ENCODE measurements around the gene GNB1.
"Not testable (repeated sequence)": the region's sequence is repeated elsewhere in the genome, so short reads cannot be mapped to it uniquely, and the experiment has no call there.

Gene GNB1

DNA sequence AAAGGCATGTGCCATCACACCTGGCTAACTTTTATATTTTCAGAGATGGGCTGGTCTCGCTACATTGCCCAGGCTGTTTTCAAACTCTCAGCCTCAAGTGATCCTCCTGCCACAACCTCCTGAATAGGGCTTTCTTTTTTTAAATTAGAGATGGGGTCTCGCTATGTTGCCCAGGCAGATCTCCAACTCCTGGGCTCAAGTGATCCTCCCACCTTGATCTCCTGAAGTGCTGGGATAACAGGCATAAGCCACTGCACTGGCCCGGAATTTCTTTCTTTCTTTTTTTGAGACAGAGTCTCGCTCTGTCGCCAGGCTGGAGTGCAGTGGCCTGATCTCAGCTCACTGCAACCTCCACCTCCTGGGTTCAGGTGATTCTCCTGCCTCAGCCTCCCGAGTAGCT, 34.7 kb downstream of the GNB1 start:
- DNase-seq, result not testable (repeated sequence)

GRCh38 chr1:1853593-1854257, 37.2 kb downstream of the GNB1 start:
- DNase-seq, result no peak

GRCh38 chr1:1852619-1853414, 38.1 kb downstream of the GNB1 start:
- no peak for DNase-seq

- no peak for DNase-seq
Measured at GRCh38 chr1:1847890-1848289, 43.0 kb downstream of the GNB1 start.

DNA sequence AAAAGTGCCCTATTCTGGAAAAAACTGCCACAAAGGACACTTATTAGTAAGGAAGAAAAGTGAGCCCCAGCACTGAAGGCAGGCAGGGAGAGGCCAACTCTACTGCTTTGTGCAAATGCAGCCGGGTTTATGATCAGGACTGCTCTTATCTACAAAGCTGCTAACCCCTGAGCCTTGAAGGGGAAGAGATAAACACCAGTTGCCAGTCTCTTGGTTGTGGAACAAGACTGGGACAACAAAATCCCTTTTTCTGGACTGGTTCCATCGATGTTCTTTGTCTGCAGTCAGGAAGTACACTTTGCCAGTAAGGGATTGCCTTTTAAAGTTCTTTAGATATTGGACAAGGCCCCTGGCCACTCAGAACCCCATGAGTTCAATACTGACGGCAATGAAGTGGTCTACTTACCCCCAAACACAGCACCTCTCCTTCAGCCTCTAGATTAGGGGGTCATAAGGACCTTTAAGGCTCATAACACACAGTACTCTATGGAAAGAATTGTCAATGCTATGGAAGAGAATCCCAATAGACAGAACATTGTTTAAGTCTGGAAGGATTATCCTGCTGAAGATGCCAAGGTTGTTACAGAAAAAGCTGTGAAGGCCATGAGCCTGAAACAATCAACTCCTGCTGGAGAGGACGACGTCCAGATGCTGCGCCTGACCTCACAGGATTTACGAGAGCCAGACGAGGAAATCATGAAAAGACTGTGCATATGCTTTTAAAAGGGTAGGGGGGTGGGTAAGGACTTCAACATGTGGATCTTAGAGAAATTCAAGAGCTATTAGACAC, 43.6 kb downstream of the GNB1 start:
- no peak for DNase-seq

- DNase-seq, result no peak
Measured at GRCh38 chr1:1846386-1846918, 44.4 kb downstream of the GNB1 start.

DNA sequence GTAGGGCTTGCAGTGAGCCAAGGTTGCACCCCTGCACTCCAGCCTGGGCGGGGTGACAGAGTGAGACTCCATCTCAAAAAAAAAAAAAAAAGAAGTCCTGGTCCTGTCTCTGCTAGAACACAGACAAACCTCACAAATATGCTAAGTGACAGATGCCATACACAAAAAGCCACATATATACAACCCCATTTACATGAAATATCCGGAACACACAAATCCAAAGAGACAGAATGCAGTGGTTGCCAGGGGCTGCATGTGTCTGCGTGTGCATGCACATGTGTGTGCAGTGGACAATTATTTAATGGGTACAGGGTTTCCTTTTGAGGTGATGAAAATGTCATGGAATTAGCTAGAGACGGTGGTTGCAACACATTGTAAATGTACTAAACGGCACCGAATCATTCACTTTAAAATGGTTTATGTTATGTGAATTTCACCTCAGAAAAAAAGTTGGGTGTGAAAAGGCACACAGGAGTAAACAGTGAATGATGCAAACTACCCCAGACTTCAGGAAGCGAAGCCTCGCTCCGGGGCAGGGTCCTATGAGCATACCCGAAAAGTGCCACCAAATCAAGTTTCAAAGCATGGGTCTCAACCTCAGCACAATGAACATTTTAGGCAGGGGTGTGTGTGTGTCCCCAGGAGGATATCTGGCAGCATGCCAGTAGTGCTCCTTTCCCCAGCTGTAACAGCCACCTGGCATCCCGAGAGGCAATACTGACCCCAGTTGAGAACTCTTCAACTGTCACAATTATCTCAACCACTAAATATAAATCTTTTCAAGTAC, 48.3 kb downstream of the GNB1 start:
- peak; percentile 41 to 93 (median 79) for DNase-seq

DNA sequence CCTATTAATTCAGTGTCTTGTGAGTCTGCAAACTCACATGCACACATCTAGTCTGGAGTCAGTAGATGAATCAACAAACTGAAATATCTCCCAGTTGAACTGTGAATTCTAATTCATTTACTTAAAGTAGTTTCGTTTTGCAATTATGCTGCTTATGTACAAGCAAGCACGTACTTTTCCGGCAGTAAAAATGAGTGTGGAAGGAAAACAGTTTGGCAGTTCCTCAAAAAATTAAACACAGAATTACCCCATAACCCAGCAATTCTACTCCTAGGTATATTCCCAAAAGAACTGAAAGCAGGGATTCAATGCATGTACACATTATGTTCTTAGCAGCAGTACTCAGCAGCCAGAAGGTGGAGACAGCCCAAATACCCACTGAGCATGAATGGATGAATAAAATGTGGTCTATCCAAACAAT, 49.3 kb downstream of the GNB1 start:
- peak in 1 of 3 experiments; percentile 32 for DNase-seq

DNA sequence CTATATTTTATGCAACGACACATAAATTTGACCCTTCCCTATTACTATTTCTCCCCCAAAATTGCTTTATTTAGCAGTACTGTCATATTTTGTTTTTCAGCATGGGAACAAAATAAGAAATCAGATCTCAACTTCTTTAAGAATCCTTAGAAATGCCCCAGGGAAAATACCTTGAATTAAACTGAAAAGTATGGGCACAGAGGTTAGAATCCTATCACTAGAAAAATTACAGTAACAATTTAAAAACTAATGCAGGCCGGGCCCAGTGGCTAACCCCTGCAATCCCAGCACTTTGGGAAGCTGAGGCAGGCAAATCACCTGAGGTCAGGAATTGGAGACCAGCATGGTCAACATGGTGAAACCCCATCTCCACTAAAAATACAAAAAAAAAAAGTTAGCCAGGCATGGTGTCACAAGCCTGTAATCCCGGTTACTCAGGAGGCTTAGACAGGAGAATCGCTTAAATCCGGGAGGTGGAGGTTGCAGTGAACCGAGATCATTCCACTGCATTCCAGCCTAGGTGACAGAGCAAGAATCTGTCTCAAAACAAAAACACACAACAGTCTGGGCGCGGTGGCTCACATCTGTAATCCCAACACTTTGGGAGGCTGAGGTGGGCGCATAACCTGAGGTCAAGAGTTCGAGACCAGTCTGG, 51.4 kb downstream of the GNB1 start:
- no peak for DNase-seq

DNA sequence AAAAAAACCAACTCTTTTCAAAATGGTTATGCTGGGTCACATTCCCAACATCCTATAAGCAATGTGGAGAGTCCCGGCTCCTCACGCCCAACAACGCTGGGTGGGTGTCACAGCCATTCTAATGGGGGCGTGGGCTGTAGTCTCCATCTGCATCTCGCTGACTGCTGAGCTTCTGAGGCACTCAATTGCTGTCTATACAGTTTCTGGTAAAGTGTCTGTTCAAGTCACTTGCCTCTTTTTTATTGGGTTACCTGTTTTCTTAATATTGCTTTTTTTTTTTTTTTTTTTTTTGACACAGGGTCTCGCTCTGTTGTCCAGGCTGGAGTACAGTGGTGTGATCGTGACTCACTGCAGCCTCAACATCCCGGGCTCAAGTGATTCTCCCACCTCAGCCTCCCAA, 54.8 kb downstream of the GNB1 start:
- no peak for DNase-seq

GRCh38 chr1:1835546-1835945, 55.3 kb downstream of the GNB1 start:
- no peak for DNase-seq

DNA sequence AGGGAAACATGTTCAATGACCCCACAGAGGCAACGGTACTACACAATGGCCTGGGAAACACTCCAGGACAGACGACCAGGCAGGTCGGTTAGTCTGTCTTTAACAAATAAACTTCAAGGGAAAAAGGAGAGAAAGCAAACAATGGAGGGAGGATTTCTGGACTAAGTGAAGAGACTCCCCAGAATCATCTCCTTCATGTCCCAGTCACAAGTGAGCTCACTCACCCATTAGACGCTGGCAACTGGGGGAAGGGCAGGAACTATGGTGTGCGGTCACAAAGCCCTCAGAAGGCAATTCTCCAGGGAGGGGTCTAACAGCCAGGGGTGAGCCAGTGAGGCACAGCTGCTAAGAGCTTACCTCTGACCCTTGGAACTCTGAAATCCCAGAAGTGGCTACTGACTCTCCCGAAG, 57.0 kb downstream of the GNB1 start:
- DNase-seq, result peak in 1 of 3 experiments; percentile 62

DNA sequence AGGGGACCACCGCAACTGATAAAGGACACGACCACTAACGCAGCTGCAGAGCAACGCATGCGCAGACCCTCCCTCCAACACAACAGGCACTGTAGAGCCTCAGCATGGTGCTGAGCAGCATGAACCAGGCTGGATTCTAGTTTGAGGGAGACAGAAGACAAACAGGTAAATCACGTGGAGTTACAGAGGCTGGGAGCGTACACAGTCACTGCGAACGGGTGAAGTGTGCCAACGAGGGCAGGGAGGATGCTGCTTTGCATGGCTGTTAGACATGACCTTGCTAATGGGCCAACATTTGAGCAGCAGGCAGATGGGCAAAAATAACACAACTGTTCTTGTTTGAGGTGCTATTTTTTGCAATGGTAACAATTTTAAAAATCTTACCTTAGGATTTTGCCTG, 57.4 kb downstream of the GNB1 start:
- no peak for DNase-seq

DNA sequence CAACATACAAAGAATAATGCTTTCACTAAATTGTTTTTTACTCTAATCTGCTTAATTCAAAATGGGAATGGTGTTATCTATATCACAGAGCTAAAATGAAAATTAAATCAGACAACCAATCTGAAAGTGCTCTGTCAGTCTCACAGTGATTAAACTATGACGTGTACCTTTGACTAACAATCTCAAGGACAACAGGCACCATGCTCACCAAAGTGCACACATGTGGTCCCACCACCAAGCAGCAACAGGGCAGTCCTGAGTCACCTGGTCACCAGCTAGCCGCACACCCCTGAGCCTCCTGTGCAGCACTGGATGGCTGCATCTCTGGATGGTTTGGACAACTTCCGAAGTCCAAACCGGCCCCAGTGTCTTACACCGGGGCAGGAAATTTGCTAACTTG, 58.1 kb downstream of the GNB1 start:
- no peak for DNase-seq

GRCh38 chr1:1832166-1832565, 58.7 kb downstream of the GNB1 start:
- no peak for DNase-seq

DNA sequence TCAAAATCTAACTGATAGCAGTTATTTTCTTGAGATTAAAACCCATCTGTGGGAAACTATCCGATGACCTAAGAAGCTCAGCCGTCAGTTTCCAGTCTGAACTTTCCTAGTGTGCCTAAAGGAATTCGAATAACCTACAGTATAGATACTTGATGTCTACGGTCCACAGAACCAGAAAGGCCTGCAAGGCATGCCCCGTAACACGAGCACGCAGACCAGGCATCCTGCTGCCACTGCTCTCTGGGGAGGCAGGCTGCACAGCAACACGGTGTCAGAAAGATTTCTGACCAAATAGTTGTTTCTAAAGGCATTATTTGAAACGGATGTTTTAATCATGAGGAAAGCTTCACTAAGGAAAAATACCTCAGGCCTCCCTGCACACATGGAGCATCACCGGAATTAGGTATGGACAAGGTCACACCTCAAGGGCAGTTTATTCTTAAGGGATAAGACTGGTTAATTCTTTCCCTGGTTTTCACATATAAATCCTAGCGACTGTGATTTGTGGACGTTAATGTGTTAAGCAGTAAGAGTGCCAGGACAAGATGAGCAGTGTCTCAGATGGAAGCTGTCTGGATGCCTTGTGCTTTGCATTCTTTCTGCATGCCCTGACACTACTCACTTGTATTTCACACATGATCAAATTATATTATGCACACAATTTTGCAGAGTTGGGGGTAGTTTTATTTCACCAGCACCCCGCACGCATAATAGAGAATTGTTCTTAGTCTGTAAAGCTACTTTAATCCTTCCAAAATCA, 63.6 kb downstream of the GNB1 start:
- DNase-seq, result no peak

GRCh38 chr1:1826356-1827088, 64.4 kb downstream of the GNB1 start:
- no peak for DNase-seq

DNA sequence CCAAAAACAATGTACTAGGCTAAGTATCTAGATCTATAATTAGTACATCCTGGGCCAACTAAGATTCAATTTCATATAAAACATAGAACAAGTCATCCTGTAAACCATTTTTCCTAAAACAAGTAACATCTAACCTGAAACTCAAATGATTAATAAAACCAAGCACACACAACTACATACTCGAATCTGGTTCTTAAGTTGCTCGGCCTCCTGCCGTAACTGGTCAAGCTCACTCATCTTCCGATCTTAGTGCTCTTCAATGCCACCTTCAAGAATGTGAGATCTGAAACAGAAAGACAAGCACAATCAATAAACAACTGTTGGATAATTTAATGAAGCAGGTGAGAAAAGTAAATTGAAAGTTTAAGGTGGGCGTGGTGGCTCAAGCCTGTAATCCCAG, 65.7 kb downstream of the GNB1 start:
- no peak for DNase-seq

- DNase-seq, result no peak
Measured at GRCh38 chr1:1819762-1820161, 71.1 kb downstream of the GNB1 start.

DNA sequence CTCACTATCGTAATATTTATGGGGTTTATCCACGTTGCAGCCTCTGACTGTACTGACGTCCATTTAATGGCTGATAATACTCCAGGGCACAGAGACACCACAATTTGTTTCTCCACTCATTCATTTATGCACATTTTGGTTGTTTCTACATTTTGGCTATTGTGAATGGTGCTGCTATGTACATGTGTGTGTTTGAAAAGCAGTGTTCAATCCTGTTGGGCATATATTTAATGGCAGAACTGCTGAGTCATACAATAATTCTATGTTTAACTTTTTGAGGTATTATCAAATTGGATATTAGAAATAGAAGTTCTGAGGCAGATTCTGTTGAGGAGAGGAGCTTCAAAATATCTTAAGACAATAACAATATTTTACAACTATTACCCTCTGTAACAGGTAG, 73.7 kb downstream of the GNB1 start:
- DNase-seq, result no peak
